Ovary (tissue), 3 donors: Measurements from ENCODE around the gene FUS.

ENCODE experiments used
- CTCF ChIP-seq, 3 donors: fragments of 450-650 bp in 2 of 3; fragments of 200-600 bp in 1 of 3; IDR thresholded peaks; one replicate each; pipeline versions ENCODE4 v1.5.1 to v1.8.0; 2016 to 2022; ENCODE audit warnings: antibody characterized with exemption in 3 of 3, mild to moderate bottlenecking in 1 of 3
- EP300 ChIP-seq: sonication (generic); formaldehyde crosslinking; IDR thresholded peaks from one replicate; pipeline ENCODE4 v1.6.1; 2017; ENCODE audit warnings: antibody characterized with exemption
- POLR2A ChIP-seq: fragments of 450-650 bp; IDR thresholded peaks from one replicate; pipeline ENCODE4 v1.6.1; 2017; ENCODE audit warnings: antibody characterized with exemption, mild to moderate bottlenecking, moderate library complexity
- donor health status: DM: no; HTN: no; CAD: no.

GRCh38 chr16:31217136-31217530 lies 37.2 kb downstream of the FUS start:
- TF ChIP-seq EP300 (no peak), CTCF (IDR thresholded peaks at IDR 0.05) (no peak), POLR2A (no peak)
